ENCODE data around the gene SNAP29. TPM values are rescaled to one million over a fixed set of nuclear protein-coding genes. Genes with fewer than 3 reads are reported as not detected.
A peak's percentile ranks its signal among the peaks of the same experiment; 100 is the strongest.

Gene SNAP29
- total and polyA plus RNA-seq, 9 of the 15 experiments (the other 6 are each of a cell fraction or from before 2014, with no cell fraction given): 19.5 to 250 (median 75.9) TPM

DNA sequence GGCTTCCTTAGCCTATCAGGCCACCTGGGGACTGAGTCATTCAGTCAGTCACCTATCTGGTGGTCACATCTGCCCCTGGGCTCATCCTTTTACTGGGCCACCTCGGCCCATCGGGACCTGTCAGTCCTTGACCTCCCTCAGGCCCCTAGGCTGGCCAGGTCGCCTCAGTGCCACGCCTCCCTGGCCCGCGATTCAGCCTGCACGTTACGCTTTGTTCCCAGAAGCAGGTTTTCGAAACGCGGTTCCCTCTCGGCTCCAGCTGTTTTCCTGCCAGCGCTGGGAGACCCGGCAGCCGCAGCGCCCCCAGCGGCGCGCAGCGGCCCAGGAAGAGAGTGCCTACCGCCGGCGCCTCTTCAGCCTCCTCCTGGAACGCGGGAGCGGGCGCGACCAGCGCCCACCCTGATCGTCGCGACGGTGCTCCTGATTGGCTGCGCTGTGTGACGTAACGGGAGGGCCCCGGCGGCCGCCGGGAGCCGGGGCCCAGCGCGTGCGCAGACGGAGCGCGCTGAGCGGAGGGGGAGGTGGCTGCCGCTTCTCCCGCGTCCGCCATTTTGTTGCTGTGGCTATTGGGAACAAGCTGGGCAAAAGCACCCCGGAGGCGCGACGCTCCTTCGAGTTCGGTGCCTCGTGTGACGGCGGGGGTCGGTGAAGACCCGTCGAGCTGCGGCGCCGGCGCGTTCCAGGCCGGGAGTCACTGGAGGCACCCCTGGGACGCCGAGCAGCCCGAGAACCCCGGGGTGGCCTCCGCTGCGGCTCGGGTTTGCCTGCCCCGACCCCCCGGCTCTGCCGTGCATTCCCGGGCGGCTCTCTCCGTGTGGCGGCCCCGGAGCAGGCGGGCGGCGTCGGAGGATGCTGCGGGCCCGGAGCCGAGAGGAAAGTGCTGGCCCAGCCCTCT, 58.4 kb downstream of the SNAP29 start, which contains the start of gene CRKL (continued):
- TF ChIP-seq POLR3A (IDR thresholded peaks at IDR 0.05; ENCODE audit: borderline replicate concordance, extremely low read depth, insufficient read depth, insufficient read length) (no peak), PHF20 (IDR thresholded peaks at IDR 0.05; ENCODE audit: partially characterized antibody) (no peak), ATF7 (IDR thresholded peaks at IDR 0.05) (no peak), JUN (IDR thresholded peaks at IDR 0.05; ENCODE audit: borderline replicate concordance, low read depth, low read length) (peak; percentile 96), JUN (CRISPR knock-in tag; IDR thresholded peaks at IDR 0.05; ENCODE audit: borderline replicate concordance) (no peak), ZNF134 (CRISPR knock-in tag; conservative IDR thresholded peaks at IDR 0.05) (no peak), NR2F6 (CRISPR knock-in tag; IDR thresholded peaks at IDR 0.05) (no peak), NFATC3 (IDR thresholded peaks at IDR 0.05) (no peak), NR2C2 (CRISPR knock-in tag; IDR thresholded peaks at IDR 0.05) (peak; percentile 87), NR2C2 (tag; IDR thresholded peaks at IDR 0.05) (no peak), ELF1 (tag; IDR thresholded peaks at IDR 0.05) (no peak), POLR3G (IDR thresholded peaks at IDR 0.05; ENCODE audit: extremely low read depth, insufficient read length, insufficient replicate concordance) (no peak), PRPF4 (IDR thresholded peaks at IDR 0.05; ENCODE audit: insufficient read depth, low read depth, low read length, poor library complexity, severe bottlenecking) (no peak), CREB1 (IDR thresholded peaks at IDR 0.05) (no peak), CREB1 (CRISPR knock-in tag; IDR thresholded peaks at IDR 0.05) (no peak)
- TF ChIP-seq, protein P1, sequence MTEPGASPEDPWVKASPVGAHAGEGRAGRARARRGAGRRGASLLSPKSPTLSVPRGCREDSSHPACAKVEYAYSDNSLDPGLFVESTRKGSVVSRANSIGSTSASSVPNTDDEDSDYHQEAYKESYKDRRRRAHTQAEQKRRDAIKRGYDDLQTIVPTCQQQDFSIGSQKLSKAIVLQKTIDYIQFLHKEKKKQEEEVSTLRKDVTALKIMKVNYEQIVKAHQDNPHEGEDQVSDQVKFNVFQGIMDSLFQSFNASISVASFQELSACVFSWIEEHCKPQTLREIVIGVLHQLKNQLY (CRISPR knock-in tag; conservative IDR thresholded peaks at IDR 0.05): peak in 1 of 2 experiments; percentile 97; a peak in 2 of 4 replicates
- TF ChIP-seq, protein P2, sequence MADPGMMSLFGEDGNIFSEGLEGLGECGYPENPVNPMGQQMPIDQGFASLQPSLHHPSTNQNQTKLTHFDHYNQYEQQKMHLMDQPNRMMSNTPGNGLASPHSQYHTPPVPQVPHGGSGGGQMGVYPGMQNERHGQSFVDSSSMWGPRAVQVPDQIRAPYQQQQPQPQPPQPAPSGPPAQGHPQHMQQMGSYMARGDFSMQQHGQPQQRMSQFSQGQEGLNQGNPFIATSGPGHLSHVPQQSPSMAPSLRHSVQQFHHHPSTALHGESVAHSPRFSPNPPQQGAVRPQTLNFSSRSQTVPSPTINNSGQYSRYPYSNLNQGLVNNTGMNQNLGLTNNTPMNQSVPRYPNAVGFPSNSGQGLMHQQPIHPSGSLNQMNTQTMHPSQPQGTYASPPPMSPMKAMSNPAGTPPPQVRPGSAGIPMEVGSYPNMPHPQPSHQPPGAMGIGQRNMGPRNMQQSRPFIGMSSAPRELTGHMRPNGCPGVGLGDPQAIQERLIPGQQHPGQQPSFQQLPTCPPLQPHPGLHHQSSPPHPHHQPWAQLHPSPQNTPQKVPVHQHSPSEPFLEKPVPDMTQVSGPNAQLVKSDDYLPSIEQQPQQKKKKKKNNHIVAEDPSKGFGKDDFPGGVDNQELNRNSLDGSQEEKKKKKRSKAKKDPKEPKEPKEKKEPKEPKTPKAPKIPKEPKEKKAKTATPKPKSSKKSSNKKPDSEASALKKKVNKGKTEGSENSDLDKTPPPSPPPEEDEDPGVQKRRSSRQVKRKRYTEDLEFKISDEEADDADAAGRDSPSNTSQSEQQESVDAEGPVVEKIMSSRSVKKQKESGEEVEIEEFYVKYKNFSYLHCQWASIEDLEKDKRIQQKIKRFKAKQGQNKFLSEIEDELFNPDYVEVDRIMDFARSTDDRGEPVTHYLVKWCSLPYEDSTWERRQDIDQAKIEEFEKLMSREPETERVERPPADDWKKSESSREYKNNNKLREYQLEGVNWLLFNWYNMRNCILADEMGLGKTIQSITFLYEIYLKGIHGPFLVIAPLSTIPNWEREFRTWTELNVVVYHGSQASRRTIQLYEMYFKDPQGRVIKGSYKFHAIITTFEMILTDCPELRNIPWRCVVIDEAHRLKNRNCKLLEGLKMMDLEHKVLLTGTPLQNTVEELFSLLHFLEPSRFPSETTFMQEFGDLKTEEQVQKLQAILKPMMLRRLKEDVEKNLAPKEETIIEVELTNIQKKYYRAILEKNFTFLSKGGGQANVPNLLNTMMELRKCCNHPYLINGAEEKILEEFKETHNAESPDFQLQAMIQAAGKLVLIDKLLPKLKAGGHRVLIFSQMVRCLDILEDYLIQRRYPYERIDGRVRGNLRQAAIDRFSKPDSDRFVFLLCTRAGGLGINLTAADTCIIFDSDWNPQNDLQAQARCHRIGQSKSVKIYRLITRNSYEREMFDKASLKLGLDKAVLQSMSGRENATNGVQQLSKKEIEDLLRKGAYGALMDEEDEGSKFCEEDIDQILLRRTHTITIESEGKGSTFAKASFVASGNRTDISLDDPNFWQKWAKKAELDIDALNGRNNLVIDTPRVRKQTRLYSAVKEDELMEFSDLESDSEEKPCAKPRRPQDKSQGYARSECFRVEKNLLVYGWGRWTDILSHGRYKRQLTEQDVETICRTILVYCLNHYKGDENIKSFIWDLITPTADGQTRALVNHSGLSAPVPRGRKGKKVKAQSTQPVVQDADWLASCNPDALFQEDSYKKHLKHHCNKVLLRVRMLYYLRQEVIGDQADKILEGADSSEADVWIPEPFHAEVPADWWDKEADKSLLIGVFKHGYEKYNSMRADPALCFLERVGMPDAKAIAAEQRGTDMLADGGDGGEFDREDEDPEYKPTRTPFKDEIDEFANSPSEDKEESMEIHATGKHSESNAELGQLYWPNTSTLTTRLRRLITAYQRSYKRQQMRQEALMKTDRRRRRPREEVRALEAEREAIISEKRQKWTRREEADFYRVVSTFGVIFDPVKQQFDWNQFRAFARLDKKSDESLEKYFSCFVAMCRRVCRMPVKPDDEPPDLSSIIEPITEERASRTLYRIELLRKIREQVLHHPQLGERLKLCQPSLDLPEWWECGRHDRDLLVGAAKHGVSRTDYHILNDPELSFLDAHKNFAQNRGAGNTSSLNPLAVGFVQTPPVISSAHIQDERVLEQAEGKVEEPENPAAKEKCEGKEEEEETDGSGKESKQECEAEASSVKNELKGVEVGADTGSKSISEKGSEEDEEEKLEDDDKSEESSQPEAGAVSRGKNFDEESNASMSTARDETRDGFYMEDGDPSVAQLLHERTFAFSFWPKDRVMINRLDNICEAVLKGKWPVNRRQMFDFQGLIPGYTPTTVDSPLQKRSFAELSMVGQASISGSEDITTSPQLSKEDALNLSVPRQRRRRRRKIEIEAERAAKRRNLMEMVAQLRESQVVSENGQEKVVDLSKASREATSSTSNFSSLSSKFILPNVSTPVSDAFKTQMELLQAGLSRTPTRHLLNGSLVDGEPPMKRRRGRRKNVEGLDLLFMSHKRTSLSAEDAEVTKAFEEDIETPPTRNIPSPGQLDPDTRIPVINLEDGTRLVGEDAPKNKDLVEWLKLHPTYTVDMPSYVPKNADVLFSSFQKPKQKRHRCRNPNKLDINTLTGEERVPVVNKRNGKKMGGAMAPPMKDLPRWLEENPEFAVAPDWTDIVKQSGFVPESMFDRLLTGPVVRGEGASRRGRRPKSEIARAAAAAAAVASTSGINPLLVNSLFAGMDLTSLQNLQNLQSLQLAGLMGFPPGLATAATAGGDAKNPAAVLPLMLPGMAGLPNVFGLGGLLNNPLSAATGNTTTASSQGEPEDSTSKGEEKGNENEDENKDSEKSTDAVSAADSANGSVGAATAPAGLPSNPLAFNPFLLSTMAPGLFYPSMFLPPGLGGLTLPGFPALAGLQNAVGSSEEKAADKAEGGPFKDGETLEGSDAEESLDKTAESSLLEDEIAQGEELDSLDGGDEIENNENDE (IDR thresholded peaks at IDR 0.05; ENCODE audit: low read depth, low read length): peak; percentile 91
